ENCODE data around the gene GPN3.

DNA sequence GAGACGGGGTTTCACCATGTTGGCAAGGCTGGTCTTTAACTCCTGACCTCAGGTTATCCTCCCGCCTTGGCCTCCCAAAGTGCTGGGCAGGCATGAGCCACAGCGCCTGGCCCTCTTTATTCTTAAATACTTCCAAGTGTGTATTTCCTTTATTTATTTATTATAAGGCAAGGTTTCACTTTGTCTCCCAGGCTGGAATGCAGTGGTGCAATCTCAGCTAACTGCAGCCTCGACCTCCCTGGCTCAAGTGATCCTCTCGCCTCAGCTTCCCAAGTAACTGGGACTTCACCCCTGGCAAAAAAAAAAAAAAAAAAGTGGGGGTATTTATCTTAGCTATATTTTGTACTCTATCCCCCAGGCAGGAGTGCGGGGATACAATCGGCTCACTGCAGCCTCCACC lies 7.4 kb upstream of the GPN3 start:
- no peak for TF ChIP-seq CTCF (conservative IDR thresholded peaks at IDR 0.05; ENCODE audit: low read depth, low read length)
- TF ChIP-seq RAD21 (IDR thresholded peaks at IDR 0.05; ENCODE audit: low read length): no peak
- no peak for TF ChIP-seq POLR2A (IDR thresholded peaks at IDR 0.05; ENCODE audit: low read depth, low read length)
- TF ChIP-seq BHLHE40 (IDR thresholded peaks at IDR 0.05; ENCODE audit: low read depth, low read length): no peak
- no peak for TF ChIP-seq MXI1 (IDR thresholded peaks at IDR 0.05; ENCODE audit: borderline replicate concordance, low read depth, low read length)
- TF ChIP-seq RCOR1 (IDR thresholded peaks at IDR 0.05; ENCODE audit: insufficient replicate concordance, low read length): no peak
- TF ChIP-seq, protein P1, sequence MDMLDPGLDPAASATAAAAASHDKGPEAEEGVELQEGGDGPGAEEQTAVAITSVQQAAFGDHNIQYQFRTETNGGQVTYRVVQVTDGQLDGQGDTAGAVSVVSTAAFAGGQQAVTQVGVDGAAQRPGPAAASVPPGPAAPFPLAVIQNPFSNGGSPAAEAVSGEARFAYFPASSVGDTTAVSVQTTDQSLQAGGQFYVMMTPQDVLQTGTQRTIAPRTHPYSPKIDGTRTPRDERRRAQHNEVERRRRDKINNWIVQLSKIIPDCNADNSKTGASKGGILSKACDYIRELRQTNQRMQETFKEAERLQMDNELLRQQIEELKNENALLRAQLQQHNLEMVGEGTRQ (IDR thresholded peaks at IDR 0.05; ENCODE audit: low read depth, low read length): no peak
- peak; percentile 28; the same call in 1 of the 2 replicates for TF ChIP-seq CEBPB (IDR thresholded peaks at IDR 0.05; ENCODE audit: low read depth, low read length)
- TF ChIP-seq CHD1 (IDR thresholded peaks at IDR 0.05; ENCODE audit: low read depth, low read length): no peak
- TF ChIP-seq FOS (IDR thresholded peaks at IDR 0.05; ENCODE audit: low read depth, low read length): no peak
- no peak for TF ChIP-seq MAFK (IDR thresholded peaks at IDR 0.05; ENCODE audit: low read depth, low read length)
- no peak for TF ChIP-seq NFE2L2 (IDR thresholded peaks at IDR 0.05; ENCODE audit: low read depth, low read length)
- TF ChIP-seq MAZ (IDR thresholded peaks at IDR 0.05; ENCODE audit: borderline replicate concordance, low read depth, low read length): no peak

Data from IMR-90 (cell line).